Activated naive CD4-positive, alpha-beta T cell treated with anti-CD3 and anti-CD28 coated beads, Interleukin-2, amount 50 U/mL, for 16 hours (primary cell): ENCODE results near the gene GFOD1.

Source experiments
- DNase-seq: peaks from one replicate; pipeline ENCODE4 v3.0.0-alpha.2; 2020

GFOD1 gene

DNA sequence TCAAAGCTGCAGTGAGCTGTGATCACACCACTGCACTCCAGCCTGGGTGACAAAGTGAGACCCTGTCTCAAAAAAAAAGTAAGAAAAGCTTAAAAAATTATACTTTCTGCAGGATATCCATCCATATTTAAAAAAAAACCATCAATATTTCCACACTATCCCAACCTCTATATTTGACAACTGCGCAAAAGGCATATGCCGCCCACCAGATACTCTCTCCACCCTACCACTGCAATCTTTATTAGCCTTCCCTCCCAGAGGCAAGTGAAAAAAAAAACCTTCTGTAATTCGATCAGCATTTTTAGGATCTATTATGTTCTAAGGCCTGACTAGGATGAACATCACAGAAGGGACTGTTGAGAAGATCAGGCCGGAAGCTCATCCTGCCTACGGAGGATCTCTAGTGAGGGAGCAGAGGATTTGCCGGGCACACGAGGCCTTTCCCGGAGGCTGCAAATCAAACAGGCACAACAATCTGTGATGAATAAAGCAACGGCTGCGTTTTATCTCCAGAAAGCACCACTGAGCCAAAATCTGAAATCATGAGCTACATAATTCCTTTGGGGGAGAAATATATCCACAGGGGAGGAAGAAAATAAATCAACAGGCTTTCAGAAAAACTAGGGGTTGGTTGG, 65.9 kb downstream of the GFOD1 start:
- no peak for DNase-seq

DNA sequence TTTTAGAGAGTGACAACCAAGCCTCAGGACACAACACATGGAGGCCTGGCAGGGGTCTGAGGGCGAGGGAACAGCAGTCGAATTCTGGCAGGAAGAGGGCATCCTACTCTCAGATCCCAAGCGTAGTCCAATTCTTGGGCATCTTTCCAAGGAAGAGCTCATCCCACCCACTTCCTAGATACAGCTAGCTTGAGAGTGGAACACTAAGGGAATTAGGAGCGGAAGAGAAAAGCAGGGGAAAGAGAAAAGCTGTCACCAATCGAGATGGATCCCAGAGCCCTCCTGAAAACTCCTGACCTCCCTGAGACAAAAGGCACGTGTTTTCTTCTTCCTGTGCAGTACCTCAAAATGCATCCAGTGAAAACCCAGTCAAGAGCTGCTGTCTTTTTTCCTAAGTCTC, 67.1 kb downstream of the GFOD1 start:
- DNase-seq: no peak

DNA sequence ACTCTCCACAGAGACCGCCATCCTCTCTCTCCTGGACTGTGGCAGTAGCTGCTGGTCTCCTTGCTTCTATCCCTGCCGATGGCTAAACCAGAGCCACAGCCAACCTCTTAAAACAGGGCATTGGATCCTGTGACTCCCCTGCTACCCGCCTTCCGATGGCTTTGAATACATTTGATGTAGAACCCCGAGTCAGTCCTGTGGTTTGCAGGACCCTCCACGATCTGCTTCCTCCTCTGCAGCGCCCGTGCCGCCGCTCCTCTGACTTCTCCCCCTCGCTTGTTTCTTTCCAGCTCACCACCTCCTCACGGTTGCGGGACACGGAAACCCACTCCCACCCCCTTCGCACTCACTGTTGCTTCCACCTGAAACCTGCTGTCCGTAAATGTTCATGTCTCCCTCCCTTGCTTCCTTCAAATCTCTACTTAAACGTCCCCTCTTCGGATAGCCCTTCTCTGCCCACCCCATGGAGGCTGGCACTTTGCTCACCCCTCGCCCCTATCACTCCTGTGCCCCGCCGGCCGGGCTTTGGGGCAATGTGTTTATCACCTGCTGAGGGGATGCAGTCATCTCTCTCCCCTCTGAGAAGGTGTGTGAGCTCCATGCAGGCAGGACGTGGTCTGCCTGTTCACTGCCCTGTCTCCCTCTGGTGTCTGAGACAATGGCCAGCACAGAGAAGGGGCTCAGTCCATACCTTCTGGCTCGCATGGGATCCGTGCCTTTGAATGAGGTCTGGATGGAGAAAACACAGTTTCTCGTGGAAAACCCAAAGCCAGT, 67.8 kb downstream of the GFOD1 start:
- no peak for DNase-seq

DNA sequence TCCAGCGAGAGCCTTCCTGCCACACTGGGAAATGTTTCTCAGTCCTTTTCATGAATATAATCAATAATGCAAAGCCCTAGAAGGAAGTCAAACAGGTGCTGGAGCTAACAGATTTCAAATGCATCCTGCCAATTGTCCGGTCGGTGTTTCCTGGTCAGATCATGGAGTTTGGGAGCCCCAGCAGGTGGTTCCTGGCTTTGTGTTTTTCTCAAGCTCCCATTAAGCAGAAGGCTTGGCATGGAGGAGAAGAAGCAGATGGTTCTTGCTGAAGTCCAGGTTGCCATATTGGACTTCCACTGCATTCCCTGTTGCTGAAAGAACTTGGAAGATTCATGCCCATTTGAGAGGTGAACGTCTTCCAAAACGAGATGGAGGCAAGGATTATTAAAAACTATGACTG, 68.6 kb downstream of the GFOD1 start:
- DNase-seq: no peak

DNA sequence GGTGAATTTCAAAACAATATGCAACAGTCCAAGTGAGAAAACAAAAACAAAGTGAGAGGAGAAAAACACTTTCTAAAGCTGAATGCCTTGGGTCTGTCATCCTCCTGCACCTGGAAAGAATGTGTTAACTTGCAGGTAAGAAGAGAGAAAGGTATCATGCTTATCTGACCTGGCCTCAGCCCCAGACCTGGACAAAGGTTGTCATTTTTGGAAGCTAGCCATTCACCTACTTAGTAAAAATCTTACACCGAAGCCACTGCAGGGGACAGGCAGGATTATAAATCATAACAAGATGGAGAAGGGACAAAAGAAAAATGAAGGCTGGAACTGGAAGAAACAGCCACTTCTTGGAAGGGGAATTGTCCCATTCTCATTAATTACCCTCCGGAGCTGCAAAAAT, 69.4 kb downstream of the GFOD1 start:
- DNase-seq: no peak

DNA sequence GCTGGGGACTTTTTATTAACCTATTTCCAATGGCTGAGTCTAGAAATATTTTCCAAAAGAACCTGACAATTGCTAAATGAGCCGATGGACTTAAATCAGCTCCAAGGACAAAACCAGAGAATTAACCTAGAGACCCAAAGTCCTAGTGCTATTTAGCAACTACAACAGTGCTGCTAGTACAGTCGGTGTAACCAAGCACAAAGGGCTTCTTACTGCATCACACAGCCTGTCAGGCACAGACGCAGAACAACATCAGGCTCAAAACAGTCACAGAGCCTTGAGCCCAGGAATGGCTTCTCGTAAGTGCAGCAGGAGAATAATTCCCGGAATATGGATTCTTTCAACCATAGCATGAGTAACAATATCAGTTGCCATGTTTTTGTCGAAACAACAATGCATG, 70.0 kb downstream of the GFOD1 start:
- DNase-seq: no peak

DNA sequence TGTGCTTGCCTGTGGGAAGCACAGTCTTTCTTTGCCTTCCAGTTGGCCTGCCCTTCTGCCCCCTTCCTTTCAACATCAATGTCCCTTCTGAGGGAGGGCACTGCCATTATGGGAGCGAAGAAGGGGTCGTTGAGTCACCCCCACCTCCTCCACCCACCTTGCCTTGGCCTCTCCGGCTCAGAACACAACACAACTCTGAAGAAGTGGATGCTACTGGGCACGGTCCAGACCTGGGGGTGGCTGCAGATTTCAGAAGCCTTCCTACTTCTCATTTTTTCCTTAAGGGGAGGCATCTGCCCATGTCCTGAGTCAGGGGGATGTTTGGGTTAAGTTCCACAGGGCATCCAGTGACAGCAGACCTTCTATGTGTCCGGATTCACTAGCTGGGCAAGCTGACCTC, 72.1 kb downstream of the GFOD1 start:
- no peak for DNase-seq

DNA sequence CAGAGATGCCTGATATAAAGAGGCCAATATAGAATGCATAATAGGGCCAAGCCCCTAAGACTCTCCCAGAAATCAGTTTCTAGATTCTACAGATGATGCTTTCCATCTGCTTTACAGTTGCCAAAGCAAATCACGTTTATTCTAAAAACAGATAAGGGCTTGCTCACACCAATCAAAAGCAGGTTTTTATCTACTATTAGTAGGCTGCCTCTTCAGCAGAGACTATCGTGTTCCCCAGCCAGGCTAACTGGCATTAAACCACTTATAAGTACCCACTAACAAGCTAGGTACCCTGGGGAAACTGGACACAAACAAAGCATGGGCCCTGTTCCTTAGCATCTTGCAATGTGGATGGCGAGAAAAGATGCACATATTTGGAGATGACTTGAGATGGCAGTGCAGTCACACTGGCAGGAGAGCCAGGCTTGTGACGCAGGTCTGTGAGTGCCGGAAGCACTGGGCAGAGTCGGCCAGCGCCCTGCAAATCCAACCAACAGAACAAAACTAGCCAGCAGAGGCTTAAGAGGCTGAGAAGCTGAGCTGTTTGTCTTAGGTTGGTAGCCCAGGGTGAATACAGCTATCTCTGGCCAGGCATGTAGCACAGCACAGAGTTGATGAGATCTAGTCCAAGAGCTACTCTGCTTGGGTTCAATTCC, 73.4 kb downstream of the GFOD1 start:
- DNase-seq: no peak

DNA sequence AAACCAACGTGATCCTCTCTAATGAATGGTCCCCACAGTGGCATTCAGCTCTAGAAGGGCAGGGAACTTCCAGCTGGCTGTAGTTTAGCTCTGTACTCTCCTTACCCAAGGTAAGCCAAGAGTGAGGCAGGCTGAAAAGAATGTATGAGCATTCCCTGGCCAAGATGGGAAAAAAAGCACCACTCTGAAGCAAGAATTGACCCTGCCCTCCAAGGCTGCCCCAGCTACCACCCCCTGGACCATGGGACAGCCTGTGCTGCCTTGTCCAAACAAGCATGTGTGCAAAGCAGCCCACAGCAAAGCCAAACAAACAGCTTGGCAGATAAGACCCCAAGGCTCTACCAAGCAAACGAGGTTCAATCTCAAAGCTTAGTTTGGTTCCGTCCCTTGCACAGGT, 73.9 kb downstream of the GFOD1 start:
- DNase-seq: no peak

DNA sequence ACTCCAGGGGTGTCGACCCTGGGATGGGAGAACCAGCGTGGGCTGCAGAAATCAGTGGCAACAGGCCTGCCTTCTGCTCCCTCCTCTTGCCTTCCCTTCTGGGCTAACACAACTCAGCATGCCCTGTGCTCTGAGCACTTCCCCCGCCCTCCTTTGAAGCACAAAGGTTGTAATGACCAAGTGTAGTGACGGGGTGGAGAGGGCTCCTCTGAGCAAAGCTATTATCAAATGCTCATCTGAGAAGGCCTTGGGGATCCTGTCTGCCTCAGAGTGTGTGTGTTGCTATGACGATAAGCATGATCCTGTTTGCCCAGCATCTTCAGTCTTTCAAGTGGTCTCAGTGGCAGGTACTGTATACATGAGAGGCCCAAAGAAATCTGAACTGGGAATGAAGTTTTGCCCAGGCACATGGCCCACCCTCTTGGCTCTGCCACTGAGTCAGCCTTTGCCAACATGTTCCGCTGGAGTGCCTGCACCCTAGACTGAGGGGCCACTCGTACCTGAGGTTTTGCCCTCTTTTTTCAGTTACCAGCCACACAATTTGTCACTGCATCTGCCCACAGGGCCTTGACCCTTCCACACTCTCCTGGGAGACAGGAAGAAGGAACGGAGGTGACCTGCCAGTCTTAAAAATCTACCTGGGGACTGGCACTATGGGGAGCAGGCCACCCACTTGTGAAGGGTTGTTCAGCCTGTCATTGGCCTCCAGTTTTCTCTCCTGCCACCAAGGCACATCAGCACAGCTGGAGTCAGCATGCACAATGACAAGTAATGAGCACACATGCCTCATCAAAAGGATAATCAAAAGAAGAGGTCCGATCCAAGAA, 74.5 kb downstream of the GFOD1 start:
- DNase-seq: no peak

DNA sequence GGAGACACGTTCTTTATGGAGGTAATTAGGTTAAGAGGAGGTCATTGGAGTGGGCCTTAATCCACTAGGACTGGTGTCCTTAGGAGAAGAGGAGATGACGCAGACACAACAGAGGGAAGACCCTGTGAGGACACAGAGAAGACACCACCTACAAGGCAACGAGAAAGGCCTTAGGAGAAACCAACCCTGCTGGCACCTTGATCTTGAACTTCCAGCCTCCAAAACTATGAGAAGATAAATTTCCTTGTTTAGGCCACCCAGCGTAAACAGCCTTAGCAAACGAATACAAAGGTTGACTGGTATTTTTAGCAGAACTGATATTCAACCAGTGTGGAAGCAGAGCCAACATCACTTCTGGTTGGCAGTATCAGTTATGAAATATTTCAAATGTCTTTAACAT, 75.2 kb downstream of the GFOD1 start:
- no peak for DNase-seq

DNA sequence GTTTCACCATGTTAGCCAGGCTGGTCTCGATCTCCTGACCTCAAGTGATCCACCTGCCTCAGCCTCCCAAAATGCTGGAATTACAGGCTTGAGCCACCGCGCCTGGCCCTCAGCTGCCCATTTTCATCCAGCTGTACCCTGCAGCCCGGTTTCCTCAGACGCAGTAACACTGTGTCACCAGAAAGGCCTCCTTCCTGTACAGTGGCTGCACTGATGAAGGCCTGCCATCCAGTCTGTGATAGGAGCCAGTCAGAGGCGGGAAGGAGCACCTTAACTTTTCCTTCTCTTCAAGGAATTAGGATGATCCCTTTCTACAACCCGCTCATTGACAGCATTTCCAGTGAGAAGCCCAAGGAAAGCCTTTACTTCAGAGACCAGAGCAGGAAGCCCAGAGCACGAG, 75.9 kb downstream of the GFOD1 start:
- no peak for DNase-seq

DNA sequence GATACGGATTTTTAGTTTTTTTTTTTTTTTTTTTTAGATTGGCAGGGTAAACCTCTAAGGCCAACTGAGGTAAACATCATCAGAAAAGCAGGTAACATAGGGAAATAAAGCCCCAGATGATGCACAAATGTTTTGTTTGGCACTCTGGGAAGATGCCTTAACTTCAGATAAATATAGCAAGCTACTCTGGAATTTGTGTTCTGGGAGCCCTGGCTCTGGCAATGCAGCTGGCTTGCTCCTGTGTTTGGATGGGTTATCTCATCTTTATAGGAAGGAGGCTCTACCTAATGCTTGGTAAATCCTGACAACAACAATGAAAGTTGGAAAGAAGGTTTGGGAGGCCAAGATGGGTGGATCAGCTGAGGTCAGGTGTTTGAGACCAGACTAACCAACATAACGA, 77.4 kb downstream of the GFOD1 start:
- no peak for DNase-seq

DNA sequence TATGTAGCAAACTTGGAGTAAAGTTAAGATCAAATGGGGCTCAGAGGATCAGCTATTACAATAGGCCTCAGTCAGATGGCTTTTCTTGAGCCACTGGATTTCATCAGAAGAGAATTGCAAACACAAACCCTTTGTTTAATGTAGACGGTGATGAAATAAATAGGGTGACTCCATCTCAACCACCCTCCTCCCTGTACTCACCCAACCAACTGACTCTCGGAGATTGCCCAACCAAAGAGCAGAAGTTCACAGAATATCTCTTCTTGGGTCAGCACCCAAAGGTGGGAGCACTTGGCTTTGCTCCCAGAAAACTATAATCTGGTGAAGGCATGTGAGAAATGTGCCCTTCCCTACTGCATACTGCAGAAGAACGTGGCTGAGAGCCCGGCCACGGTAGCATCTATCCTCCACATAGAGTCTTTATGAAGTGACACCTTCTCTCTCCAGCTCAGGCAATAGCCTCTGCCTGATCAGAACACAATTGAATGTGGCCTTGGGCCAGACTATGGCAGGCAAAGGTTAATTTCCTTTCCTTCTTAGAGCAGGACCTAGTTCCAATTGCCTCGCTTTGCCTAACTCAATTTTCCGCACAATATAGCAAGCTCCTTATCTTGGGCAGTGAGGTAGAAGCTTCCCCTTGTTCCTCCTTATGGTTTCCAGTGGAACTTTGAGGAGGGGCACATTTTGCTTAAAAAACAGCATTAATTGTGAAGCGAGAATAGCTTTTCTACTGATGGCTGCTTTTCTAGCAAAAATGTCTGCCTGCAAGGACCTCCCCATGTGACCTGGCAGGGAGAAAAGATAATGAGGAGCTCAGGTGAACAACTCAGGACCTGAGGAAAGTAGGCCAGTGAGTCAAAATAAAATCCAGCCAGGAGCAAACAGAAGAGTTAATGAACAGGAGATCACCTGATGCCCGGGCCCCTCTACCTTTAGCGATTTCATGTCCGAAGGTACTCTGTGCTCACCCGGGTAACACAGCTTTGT, 79.4 kb downstream of the GFOD1 start:
- DNase-seq: no peak

DNA sequence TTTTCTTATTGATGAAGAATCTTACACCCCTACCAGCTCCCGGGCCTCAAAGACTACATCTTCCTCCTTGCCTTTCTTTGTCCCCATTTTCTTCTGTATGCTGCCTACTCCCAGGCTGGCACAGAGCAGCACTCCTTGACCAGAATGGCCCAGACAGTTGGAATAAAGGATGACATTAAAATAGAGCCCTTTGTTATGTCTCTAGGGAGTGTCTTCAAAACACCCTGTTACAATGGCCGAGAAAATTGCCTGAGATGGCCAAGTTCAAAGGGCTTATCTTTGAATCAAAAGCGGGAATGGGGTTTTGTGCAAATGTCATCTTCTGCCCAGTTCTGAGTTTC, 80.1 kb downstream of the GFOD1 start:
- no peak for DNase-seq

DNA sequence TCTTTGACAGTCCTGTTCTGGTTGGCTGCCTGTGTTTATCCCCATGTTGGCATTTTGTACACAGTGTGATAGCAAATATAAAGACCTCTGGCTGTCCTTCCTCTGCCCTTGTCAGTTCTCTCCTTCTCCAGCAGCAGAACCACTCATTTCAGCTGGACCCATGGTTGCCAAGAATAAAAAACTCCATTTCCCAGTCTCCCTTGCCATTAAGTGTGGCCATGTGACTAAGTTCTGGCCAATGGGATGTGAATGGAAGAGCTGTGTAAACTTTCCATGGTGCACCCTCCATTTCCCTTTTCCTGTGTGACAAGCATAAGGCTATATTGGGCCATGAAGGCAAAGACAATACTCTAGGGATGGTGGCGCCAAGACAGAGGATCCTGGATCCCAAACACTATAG, 80.6 kb downstream of the GFOD1 start:
- DNase-seq: no peak

DNA sequence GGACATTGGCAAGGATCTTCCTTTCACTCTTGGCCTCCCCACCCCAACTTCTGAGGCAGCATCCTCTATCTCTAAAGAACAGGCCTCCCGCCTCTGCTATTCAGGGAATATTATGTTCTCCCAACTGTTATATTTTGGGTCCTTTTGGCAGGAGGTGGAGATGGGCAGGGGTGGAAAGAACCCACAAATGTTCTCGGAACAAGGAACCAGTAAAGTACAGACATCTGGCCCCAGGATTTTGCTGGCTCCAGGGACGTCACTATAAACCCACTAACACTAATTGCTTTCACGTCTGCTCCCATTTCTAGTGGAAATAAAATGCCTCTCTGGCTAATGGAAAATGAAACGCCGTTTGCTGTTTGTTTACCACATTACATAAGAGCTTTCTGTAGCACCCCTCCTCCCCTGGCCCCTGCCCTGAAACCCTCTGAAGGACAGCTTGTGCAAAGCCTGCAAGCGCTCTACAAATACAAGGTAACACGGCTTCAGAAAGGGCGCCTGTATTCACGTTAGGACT, 81.4 kb downstream of the GFOD1 start:
- no peak for DNase-seq

DNA sequence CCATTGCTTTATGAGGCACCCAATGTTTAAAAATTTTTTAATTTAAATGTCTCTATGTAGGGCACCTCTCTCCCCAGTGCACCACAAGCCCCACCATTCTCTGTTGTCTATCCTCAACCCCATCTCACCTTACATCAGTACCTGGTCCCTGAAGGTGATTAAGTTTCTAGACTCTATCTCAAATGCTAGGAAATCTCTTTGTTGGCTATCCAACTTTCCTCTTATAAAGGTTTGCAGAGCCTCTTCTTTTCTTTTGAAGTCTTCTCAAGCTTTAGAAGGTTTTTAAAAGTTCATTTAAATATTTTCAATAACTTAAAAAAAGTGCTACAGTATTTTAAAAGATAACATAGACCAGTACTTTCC, 82.5 kb downstream of the GFOD1 start:
- no peak for DNase-seq

DNA sequence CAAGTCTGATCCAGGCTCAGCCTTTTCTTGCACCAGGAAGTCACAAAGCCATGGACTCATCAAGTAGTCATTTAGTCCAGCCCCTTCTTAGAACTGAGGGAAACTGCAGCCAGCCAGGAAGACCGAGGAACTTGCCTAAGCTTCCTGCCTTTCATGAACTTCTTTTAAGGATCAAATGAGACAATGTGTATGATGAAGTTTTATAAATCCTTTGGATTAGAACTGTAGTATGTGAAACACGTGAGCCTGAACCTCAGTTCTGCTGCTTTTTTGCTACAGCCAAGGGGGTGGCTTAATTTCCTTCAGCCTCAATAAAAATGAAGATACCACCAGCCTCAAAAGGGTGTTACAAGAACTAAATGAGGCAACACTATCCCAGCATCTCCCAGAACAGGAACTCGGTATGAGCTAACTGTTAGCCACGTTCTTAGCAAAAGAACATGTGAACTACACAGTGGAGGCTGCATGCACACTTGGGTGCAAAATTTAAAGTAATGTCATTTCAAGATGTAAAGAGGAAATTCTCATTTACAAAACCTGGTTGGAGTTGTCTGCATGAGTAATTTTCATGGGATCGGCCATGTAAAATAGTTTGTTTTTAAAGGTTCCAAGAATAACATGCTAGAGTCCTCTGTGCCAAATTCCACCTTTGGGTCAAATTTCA, 83.0 kb downstream of the GFOD1 start:
- DNase-seq: no peak

DNA sequence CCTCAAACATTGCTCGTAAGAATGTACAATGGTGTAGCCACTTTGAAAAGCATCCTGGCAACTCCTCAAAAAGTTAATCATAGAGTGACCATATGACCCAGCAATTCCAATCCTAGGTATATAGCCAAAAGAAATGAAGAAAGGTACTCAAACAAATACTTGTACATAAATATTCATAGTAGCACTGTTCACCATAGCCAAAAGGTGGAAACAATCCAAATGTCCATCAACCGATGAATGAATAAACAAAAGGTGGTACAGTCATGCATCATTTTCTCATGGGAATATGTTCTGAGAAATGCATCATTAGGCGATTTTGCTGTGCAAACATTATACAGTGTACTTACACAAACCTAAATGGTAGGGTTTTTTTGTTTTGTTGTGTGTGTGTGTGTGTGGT, 84.7 kb downstream of the GFOD1 start:
- DNase-seq: no peak

DNA sequence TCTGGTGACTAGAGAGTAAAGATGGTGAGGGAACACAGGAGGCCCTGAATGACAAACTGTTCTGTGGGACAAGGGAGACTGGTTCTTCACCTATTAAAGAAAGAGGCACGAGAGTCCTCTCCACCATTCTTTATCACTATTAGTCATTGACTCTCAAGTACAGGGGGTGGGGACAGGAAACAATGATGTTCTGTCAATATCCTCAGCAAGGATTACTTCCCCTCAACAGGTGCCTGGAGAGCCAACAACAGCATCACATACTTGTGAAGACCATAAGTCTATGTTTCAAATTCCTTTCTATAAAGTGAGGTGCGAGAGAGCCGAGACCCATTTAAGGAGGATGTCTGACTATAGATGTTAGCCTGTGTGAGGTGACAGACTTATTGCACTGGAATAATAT, 86.6 kb downstream of the GFOD1 start:
- no peak for DNase-seq
